GM12865 (cell line): ENCODE data around the gene GSS.

ENCODE experiments used
- DNase-seq: peaks from one replicate; pipeline ENCODE4 v3.0.0; 2010; ENCODE audit warnings: low read depth
- H3K4me3 ChIP-seq: 2 replicates; pipeline ENCODE4 v1.5.1; 2011; ENCODE audit warnings: mild to moderate bottlenecking, low read depth, low read length, control low read depth
- TF ChIP-seq, protein P1 (sequence below): IDR thresholded peaks from 2 replicates; pipeline ENCODE4 v1.5.1; 2011; ENCODE audit warnings: low read length, control low read depth, low read depth, inconsistent platforms; ENCODE audit not compliant: insufficient read depth; ENCODE audit errors: missing control alignments

The GSS gene

GRCh38 chr20:34954904-34955230 lies 739 bp downstream of the GSS start:
- H3K4me3 ChIP-seq, result peak overlapping the region; percentile 96
- no peak for DNase-seq
- TF ChIP-seq, protein P1, sequence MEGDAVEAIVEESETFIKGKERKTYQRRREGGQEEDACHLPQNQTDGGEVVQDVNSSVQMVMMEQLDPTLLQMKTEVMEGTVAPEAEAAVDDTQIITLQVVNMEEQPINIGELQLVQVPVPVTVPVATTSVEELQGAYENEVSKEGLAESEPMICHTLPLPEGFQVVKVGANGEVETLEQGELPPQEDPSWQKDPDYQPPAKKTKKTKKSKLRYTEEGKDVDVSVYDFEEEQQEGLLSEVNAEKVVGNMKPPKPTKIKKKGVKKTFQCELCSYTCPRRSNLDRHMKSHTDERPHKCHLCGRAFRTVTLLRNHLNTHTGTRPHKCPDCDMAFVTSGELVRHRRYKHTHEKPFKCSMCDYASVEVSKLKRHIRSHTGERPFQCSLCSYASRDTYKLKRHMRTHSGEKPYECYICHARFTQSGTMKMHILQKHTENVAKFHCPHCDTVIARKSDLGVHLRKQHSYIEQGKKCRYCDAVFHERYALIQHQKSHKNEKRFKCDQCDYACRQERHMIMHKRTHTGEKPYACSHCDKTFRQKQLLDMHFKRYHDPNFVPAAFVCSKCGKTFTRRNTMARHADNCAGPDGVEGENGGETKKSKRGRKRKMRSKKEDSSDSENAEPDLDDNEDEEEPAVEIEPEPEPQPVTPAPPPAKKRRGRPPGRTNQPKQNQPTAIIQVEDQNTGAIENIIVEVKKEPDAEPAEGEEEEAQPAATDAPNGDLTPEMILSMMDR, result no peak

DNA sequence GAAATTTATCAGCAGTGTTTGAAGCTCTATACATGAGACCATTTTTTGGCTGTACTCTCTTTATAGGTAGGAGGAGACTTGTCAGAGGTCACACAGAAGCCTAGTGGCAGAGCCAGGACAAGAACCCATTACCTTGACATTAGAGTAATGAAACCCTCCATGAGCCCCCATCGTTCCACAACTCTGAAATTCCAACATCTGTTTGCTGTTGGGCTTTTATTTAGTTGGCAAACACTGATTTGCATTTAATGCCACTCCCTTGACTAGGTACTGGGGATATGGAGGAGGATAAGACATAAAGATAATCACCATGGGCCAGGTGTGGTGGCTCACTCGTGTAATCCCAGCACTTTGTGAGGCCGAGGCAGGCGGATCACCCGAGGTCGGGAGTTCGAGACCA lies 1.6 kb downstream of the GSS start:
- TF ChIP-seq, protein P1, result no peak
- no peak for DNase-seq
- H3K4me3 ChIP-seq, result no peak overlapping the region

DNA sequence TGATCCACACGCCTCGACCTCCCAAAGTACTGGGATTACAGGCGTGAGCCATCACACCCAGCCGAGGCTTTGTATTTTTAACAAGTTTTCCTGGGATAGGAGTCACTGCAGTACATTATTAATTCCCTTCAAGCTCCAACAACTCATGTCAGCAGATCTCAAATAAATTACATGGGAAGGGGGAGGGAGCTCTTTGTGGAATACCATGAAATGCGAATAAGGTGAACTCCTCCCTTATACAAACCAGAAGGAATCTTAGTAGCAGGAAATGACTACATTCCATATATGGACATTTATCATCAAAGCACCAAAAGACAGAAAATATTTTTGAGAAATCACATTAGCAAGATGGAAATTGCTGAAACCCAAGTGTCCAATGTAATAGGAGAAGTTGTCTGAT lies 2.9 kb downstream of the GSS start:
- no peak overlapping the region for H3K4me3 ChIP-seq
- DNase-seq, result no peak
- TF ChIP-seq, protein P1, result no peak

- no peak overlapping the region for H3K4me3 ChIP-seq
- TF ChIP-seq, protein P1, result no peak
- no peak for DNase-seq
Observed at GRCh38 chr20:34951652-34952051, 4.0 kb downstream of the GSS start.

DNA sequence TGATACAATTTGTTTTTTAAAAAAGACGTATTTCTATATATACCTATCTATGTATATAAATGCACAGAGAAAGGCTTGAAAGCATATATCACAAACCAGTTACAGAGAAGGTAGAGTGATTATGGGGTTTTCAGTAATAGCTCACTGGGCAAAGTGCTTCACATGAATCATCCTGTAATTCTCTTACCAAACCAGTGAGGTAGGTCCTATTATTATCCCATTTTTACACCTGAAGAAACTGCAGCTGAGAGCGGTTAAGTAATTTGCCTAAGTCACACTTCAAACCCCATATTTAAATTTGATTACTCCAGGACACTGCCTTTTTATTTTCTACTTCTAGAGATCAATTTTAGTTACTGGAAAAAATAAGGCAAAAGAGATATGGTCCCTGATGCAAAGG lies 4.4 kb downstream of the GSS start:
- H3K4me3 ChIP-seq, result no peak overlapping the region
- DNase-seq, result peak; percentile 12
- TF ChIP-seq, protein P1, result no peak

DNA sequence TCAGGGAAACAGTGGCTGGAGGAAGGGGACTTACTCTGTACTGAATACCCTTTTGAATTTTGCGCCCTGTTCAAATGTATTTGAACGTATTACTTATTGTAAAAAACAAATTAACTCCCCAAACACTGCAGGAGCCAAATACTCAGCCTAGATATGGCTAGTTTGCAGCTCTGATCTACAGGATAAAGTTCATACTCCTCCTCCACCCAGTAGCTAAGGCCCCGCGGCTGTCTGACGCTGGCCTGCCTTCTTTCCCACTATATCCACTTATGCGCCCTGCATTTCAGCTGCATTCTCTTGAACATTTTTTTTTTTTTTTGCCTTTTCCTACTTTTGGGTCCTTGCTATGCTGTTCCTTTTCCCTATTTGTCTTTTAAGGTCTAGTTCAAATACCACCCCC lies 6.5 kb downstream of the GSS start:
- no peak overlapping the region for H3K4me3 ChIP-seq
- no peak for DNase-seq
- TF ChIP-seq, protein P1, result no peak

GRCh38 chr20:34948030-34948429 lies 7.6 kb downstream of the GSS start:
- no peak for DNase-seq
- no peak overlapping the region for H3K4me3 ChIP-seq
- TF ChIP-seq, protein P1, result no peak
